HG03066 (cell line): Measurements from ENCODE around the gene SREBF1.

Experiments used
- ATAC-seq: cut with Tn5 transposase; IDR thresholded peaks from one replicate; pipeline ENCODE4 v1.9.1; 2021; ENCODE audit warnings: low read depth; ENCODE audit not compliant: unreplicated experiment

The SREBF1 gene

DNA sequence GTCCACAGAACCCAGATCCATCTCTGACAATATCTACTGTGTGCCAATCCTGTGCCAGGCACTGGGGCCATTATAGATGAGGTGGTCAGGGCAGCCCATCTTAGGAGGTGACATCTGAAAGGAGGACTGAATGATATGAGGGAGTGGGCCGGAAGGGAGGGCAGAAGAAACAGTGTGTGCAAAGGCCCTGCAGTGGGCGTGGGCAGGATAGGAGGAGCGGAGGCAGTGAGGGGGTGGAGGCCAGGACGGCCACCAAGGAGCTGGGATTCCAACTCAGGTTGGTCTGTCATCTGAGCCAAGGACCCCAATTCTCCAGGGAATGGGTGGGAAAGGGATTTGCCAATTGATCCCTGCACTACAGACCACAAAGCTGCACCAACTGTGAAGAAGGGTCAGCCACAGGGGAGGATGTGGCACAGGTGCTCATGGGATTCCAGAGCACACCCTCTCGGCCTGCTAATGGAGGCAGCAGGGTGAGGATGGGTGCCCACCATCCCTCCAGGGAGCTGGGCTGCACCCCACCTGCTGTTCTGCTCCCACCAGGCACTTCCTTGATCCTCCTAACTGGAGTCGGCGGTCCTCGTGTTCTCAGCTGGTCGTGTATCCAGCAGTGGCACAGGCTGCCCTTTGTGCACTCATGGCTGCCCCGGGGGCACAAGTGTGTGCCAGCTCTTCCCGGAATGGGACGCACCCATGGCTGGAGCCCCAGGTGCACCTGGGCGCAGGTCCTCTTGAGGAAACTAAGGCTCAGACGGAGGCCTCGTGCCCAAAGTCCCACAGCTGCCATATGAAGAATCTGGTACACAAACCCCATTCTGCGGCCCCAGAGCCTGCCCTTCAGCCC is 9.6 kb downstream of the SREBF1 start:
- no peak for ATAC-seq

DNA sequence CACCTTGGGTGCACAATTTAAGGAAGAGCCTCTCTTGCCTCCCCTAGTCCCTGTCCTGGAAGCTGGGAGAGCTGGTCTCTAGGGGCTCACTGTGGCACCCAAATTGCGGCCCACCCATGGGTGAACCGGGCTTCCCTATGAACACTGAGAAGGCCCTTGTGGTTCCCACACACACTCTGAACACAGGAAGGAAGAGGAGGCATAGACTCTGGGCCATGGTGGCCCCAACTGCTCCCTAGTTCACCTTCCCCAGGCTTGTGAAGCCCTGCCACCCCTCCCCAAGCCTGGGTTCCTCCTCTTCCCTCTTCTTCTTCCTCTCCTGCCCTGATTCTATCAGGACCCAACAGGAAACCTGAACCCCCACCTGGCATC is 10.5 kb downstream of the SREBF1 start:
- ATAC-seq = no peak

DNA sequence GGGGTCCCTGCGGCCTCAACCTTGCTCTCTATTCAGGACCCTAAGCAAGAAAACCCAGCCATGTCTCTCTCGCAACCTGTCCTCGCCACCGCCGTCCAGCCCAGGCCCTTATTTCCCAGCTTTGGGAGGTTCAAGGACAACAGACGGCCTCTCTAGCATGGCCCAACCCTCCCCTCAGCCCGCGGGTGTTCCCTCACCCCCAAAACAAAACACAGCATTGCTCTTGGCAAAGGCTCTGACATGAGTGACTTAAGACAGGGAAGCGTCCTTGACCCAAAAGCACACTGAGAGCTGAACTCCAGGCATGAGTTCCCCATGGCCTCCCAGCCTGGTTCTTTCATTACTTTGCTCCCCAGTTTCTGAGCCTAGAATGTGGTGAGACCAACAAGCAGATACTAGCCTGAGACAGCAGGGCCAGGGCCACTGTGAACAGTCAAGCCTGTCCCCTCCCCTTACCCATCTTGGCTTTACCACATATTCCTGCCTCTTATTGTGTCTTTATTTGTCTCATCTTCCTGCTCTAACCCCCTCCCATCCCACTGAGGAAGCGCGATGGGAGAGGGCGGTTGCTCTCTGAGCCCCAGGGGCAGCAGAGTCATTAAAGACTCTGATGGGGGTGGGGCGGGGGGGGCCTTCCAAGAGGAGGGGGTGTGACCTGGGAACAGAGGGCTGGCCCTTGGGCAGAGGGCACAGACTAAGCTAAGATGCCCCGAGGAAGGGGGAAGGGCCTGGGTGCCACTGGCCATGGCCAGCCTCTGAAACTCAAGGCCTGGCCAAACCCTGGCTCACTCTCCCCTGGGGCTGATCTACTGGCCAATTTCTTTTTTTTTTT is 11.8 kb downstream of the SREBF1 start:
- no peak for ATAC-seq

DNA sequence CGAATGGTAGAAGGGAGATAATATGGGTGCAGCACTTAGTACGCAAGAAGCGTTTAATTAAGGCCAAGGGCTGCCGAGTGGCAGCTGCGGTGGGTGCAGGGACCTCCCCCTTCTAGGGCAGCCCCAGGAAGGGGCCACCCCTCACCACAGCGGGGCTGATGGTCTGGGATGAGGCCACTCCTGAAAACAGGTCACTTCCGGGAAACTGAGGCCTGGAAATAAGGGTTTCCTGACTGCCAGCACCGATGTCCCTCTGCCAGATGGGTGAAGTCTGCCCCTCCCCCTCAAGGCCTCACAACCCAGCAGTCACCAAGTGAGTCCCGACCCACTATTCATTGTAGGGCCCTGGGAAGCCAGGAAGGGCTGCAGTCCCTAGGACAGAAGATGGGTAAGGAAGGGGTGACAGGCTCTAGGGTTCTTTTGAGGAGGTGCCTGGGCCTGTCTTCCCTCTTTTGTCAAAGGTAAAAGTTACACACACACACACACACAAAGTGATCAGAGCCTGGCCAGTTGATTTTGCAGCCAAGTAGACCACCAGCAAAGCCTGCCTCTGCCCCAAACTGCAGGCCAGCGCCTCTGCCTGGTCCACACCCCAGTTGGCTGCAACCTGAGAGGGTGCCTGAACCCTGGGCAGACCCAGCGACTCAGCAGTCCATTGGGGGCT is 12.5 kb downstream of the SREBF1 start:
- no peak for ATAC-seq

DNA sequence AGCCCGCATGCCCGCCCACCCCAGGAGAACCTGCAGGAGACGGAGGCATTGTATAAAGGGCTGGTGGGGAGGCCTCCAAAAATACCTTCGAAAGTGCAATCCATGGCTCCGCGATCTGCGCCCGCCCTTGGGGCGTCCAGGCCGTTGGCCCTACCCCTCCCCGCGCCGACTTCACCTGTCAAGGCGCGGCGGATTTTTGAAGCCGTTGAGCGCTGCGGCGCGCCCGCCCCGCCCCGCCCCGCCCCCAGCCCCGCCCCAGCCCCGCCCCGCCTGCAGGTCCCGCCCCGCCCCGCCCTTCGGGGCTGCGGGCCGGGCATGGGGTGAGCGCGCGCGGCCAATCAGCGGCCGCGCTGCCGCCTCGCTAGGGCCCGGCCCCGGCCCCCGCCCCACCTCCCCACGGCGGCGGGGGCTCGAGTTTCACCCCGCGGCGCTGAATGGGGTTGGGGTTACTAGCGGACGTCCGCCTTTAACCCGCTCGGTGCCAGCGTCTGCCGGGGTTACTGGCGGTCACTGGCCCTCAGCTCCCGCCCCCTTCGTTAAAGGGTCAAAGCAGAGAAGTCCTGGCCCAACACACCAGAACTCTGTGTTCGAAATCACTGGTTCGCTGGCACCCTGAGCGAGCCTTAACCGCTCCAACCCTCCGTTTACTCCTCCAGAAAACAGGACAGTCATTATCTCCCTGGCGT is 13.2 kb downstream of the SREBF1 start:
- ATAC-seq = peak; percentile 57

DNA sequence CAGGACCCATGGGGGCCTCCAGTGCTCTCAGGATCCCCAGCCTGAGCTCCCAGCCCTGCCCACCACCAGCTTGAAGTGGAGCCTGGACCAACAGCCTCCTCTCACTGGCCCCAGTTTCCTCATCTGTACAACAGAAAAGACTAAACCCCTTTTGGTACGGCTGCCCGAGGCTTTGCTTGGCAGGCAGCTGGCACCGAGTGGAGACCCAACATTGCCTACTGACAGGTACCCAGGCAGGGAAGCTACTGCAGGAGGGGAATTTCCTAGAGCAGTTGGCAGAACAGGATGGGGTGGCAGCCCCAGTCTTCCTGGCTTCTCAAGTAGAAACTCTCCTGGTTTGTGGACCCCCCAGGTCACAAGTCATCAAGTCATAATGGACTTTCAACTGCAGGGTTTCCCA is 14.2 kb downstream of the SREBF1 start:
- ATAC-seq = no peak

DNA sequence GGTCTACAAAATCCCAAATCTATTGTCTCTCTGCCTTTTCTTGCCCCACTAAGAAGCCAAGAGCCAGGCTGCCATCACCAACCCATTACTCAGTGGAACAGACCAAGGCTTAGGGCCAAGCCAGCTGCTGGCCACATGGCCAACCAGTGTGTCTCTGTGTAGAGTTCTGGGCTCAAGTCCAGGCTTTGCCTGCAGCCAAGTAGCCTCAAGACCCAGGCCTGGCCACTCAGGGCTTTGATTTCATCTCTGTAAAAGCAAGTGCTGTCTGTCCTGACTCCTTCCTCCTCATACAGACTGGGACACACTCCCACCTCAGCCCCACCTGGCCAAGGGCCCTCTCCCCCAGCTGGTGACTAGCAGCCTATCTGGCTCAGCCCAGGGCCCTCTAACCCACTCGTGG is 14.6 kb downstream of the SREBF1 start:
- ATAC-seq = no peak

DNA sequence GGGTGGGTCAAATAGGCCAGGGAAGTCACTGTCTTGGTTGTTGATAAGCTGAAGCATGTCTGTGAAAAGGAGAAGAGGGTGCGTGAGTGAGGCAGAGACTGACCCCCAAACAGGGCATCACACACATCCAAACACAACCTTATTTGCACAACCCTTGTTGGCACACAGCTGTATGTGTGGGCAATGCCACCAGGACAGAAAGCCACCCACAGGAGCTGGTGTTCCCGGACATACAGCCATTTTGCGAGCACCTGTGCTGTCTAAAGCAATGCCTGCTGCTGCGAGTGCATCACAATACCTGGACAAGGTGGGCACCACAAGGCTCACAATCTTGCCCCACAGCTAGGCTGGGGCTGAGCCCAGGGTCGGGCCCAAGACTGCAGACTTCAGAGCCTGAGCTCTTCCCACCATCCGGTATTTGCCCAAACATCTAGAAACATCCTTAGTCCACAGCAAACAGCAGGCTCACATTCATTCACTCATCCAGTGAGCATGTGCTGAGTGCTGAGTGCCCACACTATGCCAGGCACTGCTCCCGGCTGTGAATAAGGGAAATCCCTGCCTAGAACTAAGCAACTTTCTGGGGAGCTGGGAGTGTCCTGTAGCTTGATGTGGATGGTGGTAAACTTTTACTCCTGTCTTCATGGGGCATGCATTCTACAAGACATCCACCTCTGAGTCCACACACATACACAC is 16.2 kb downstream of the SREBF1 start:
- no peak for ATAC-seq

DNA sequence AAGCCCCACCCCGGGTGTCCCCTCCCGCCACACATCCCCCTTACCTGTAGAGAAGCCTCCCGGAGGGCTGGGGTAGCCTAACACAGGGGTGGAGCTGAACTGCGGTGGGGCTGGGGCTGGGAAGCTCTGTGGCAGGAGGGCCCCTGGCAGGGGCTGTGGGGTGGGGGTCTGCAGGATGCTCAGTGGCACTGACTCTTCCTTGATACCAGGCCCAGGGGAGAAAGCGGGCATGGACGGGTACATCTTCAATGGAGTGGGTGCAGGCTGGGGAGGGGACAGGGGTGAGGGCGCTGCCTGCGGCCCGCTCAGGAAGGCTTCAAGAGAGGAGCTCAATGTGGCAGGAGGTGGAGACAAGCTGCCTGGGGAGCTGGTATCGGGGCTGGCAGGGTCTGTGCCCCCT is 16.7 kb downstream of the SREBF1 start:
- ATAC-seq = no peak

DNA sequence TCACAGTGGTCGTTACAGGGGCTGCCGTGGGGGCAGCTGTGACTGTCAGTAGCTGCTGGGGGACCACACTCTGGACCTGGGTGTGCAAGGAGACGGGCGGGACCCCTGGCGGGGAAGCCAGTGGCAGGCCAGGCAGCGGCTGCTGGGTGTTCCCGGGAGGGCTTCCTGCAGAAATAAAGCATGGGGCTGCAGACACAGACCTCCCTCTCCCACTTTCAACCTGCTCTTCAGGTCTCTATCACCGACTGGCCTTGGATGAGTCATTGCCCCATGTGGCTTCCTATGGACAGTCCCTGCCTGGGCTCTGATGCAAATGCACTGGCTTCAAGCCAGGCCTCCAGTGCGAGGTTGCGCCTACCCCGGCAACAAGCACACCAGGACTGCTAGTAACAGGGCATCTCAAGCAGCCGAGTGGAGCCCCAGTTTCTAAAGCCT is 17.2 kb downstream of the SREBF1 start:
- peak; percentile 66 for ATAC-seq

DNA sequence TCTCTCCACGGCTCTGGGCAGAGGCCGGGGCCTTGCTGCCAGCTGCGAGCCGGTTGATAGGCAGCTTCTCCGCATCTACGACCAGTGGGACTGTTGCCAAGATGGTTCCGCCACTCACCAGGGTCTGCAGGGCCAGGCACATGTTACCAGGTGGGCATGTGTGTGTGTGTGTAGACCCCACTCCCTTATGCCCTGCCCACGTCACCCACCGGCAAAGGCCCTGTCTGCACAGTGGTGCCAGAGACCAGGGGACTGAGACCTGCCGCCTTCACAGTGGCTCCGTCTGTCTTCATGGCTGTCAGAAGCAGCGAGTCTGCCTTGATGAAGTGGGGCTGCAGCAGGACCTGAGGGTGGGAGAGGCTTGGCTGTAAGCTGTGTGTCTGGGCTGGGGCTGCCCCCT is 17.7 kb downstream of the SREBF1 start:
- ATAC-seq = no peak

DNA sequence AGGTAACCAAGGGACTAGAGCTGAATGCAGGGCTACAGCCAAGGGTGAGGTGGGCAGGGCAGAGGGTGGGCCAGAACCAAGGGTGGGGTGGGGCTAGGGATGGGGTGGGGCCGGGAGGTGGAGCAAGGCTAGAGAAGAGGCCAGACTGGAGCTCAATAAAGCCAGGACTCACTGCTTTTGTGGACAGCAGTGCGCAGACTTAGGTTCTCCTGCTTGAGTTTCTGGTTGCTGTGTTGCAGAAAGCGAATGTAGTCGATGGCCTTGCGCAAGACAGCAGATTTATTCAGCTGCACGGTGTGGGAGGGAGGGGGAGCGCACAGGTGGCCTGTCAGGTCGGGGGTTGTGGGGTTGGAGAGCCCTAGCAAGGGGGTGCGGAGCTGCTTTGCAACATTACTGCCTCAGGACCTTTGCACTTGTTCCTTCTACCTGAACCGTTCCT is 18.7 kb downstream of the SREBF1 start:
- ATAC-seq = no peak

DNA sequence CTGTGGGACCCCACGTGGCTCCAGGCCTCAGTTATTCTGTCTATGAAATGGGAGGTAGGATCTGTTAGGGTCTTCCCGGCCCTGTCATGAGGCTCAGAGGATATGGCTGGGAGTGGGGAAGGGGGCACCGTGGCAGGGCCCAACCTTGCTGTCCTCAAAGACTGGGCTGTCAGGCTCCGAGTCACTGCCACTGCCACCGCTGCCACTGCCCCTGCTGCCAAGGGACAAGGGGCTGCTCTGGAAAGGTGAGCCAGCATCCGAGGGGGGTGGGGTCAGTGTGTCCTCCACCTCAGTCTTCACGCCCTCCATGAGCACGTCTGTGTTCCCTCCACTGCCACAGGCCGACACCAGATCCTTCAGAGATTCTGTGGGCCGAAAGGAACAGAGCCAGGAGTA is 19.2 kb downstream of the SREBF1 start:
- no peak for ATAC-seq

DNA sequence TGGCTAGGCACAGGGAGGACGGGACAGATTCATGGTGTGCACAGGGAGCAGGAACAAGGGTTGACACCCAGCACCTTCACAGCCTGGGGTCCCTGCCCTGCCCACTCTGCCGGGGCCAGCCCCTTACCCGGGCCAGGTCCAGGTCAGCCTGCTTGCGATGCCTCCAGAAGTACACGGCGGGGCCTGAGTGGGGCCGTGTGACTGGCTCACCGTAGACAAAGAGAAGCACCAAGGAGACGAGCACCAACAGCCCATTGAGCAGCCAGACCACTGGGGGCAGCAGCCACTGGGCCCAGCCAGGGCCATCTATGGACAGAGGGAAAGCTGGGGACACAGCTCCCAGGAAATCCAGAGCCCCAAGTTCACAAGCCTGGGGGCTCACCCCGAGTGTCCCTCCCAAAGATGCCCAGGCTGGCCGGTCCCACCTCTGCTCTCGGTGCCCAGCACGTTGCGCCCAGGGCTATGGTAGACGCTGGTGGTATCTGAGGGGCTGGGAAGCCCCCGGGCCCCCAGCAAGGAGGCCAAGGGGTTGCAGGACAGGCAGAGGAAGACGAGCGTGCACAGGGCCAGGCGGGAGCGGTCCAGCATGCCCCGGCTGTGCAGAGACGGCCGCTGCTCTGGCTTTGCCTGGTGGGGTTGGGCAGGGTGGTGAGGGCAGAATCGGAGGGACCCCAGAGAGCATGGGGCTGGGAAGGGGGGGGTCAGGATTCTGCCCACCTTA is 19.8 kb downstream of the SREBF1 start:
- no peak for ATAC-seq

DNA sequence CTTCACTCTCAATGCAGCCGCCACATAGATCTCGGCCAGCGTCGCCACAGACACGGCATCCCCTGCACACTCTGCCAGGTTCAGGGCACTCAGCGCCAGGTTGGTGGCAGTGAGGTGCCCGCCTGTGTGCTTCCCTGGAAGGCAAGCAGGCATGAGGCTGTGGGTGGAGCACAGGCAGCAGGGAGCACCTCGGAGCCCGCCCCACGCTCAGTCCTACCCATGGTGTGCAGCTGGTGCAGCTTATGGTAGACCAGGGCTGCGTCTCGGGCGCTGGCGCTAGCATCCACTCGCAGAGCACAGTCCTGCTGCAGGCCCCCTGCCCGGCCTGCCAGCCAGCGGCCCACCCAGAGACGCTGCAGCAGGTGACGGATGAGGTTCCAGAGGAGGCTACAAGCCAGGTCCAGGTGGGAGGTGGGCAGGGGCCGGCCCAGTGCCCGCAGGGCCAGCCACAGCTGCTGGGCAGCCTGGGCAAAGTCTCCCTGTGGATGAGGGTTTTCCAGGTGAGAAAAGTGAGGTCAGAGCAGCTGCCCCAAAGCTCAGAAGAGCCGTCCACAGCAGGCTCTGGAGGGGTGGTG is 20.5 kb downstream of the SREBF1 start:
- no peak for ATAC-seq

DNA sequence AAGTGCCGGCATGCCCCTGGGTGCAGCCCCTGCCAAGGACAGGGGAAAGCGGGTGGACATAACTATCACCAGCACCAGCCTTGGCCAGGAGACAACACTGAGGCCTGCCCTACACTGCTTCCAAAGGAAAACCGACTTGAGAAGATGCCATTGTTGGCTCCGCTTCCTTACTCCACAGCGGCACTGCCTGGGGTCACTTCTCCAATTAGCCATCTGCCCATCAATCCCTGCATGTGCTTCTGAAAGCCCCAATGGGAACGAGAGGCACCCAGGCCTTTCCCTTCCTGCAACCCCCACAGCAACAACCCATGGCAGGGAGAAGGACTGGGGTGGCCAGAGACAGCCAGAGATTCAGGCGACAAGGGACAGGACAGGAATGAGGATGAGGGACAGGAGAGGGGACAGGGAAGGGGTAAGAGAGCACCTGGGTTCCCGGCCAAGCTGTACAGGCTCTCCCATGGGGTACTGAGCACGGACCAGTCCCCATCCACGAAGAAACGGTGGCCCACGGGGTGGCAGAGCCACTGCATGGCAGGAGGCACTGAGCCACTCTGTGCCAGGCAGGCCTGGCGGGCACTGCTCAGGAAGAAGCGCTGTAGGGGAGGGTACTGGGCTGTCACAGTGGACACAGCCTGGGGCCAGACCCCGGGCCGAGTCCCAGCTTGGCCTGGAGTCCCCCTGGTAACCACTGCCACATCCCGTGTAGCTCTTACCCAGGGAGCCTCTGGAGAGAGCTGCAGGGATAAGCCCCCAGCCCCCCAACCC is 21.2 kb downstream of the SREBF1 start:
- ATAC-seq = no peak

DNA sequence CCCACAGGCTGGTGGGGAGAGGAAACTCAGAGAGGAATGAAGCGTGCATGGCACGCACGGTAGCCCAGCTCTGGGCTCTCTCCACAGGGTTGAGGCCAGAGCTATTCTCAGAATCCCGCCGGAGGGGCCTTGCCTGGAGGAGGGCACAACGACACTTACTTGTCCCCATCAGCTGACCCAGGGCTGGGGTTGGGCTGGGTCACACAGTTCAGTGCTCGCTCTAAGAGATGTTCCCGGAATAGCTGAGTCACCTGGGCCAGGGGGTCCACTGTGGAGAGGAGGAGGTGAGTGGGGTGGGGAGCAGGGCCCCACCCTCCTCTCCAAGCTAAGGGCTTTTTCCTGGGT is 21.8 kb downstream of the SREBF1 start:
- ATAC-seq = no peak
